Motor neuron (in vitro differentiated cells): ENCODE measurements around the gene RHOT1. TPM values are rescaled to one million over a fixed set of nuclear protein-coding genes. Genes with fewer than 3 reads are reported as not detected.
A peak's percentile ranks its signal among the peaks of the same experiment; 100 is the strongest.
"Not testable (repeated sequence)": the region's sequence is repeated elsewhere in the genome, so short reads cannot be mapped to it uniquely, and the experiment has no call there.

ENCODE experiments used
- ATAC-seq, 8 experiments: fragments of 200-7000 bp; cut with Tn5 transposase; replicated peaks in 6 of 8; 2 replicates each; pipeline ENCODE4 v1.8.0; 2021; ENCODE audit warnings: mild to moderate bottlenecking in 8 of 8, moderate library complexity in 8 of 8
- H3K27ac ChIP-seq, 2 donors: fragments of 250-450 bp; sonication (Bioruptor Pico); 2 replicates each; pipeline ENCODE4 v1.9.0; 2021; ENCODE audit warnings: antibody characterized with exemption in 2 of 2, mild to moderate bottlenecking in 2 of 2, moderate library complexity in 1 of 2
- H3K4me1 ChIP-seq, 2 donors: fragments of 250-450 bp; sonication (Bioruptor Pico); replicated peaks in 1 of 2; 2 replicates each; pipeline ENCODE4 v1.6.1; 2021; ENCODE audit warnings: antibody characterized with exemption in 2 of 2, mild to moderate bottlenecking in 2 of 2, moderate library complexity in 1 of 2
- H3K4me3 ChIP-seq, 5 donors: fragments of 250-450 bp; sonication (Bioruptor Pico); 2 replicates each; pipeline ENCODE4 v1.9.0; 2021; ENCODE audit warnings: antibody characterized with exemption in 5 of 5, mild to moderate bottlenecking in 5 of 5, moderate library complexity in 4 of 5
- WGBS, 10 experiments: fragments of 450-650 bp; shearing (Covaris generic); methylation state at CpG; one replicate each; pipeline ENCODE4 v1.0.0; 2022; 5-methylcytosine and 5-hydroxymethylcytosine counted together
- in situ Hi-C, 9 experiments: fragments of 400-800 bp; cut with MboI; loops; one replicate each; pipeline ENCODE4 v1.15.0; 2021; ENCODE audit warnings: low sequenced_read_pairs in 9 of 9, low pct_unique_long_range_greater_than_20kb in 2 of 9; ENCODE audit not compliant: unreplicated experiment in 9 of 9
- total RNA-seq, 8 experiments: library from RNA; unstranded; fragments of 300-600 nt; gene quantifications; 2 replicates each; pipeline versions ENCODE4 v1.2.3 to v1.2.4, GENCODE V29; 2022

Gene RHOT1
- total RNA-seq, 8 experiments from 2014 or later = 21.3 to 64.4 (median 52.9) TPM

DNA sequence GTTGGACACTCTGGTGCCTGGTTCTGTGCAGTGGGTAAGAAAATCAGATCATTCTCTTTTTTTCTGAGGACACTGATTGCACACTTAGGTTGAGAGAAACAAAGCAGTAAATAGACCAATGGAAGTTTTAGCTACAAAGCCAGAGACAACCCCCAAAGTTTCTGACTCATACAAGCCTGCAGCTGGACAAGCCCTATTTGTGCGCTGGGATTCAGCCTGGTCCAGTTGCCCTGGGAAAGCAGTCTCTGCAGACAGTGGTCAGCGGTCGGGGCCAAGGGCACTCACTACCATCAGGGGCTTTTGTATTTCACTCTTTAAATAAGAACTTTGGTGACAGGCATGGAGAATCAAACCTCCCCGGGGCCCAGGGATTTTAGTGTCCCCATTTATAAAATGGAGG lies 117.3 kb downstream of the RHOT1 start:
- no peak overlapping the region for H3K4me3 ChIP-seq

DNA sequence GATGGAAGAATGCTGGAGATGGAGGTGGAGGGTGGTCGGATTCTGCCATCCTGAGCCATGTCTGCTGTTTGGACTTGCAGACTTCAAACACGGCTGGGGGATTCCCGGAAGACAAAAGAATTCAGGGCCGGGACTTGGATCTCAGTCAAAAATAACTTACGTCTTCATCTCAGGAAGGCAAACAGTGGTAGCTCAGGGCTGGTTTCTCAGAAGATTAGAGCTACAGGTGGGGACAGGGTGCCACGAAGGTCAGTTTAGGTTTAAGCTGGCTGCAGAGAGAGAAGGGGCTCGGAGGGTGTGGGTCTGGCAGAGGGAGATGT lies 119.1 kb downstream of the RHOT1 start:
- H3K4me3 ChIP-seq = no peak overlapping the region
- H3K27ac ChIP-seq = no peak overlapping the region
- in situ Hi-C loops = no loop called here
- 26 to 80% (median 50%) methylated on average over 1 to 6 of the region's 7 CpGs; no CpG with 5 or more reads in 1 of the 10 experiments for WGBS, 10 experiments
- H3K4me1 ChIP-seq = peaks cover 60 to 64% of the 10 kb centered on the region in 2 donors
- no peak for ATAC-seq

More for the DNA sequence above, 117.3 kb downstream of the RHOT1 start:
- peak in 4 of 8 experiments; percentile 9 to 69 (median 42) for ATAC-seq
- WGBS, 10 experiments = 0 to 57% (median 23%) methylated on average over 1 to 4 of the region's 4 CpGs; no CpG with 5 or more reads in 3 of the 10 experiments
- in situ Hi-C loops = loop anchor here in 1 of 9 experiments (10.0 kb wide), 1 partner anchor 55 kb away; no protein-coding TSS in a partner anchor
- Histone ChIP-seq H3K4me1 (peaks cover 61 to 64% of the 10 kb centered on the region in 2 donors), H3K27ac (peak overlapping the region; percentile 3 to 88)

DNA sequence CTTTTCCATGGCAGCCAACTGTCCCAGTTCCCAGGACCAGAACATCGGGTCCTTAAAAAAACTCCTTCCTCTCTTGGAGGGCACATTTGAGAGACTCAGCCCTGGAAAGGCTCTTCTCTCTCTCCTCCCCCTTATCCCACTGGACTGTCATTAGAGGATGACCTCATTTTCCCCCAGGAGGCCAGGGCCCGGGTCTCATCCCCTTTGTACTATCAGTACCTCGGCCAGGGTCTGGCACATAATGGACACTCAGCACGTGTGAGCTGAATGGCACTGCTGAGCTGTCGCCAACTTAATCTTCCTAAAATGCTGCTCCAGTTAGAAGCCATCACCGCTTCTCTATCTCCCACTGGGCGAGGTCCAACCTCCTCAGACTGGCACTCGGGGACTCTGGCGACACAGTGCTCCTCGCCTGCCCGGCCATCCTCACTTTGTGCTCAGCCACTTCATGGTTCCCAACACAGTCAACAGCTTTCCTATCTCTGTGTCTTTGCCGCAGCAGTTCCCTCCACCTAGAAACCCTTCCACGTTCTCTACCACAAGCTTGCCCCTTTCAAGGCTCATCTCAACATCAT lies 119.7 kb downstream of the RHOT1 start:
- ATAC-seq = no peak
- H3K4me1 ChIP-seq = peaks cover 54 to 57% of the 10 kb centered on the region in 2 donors
- in situ Hi-C loops = no loop called here
- no peak overlapping the region for H3K27ac ChIP-seq
- WGBS, 10 experiments = 33 to 90% (median 71%) methylated on average over 1 to 13 of the region's 13 CpGs
- H3K4me3 ChIP-seq = no peak overlapping the region

DNA sequence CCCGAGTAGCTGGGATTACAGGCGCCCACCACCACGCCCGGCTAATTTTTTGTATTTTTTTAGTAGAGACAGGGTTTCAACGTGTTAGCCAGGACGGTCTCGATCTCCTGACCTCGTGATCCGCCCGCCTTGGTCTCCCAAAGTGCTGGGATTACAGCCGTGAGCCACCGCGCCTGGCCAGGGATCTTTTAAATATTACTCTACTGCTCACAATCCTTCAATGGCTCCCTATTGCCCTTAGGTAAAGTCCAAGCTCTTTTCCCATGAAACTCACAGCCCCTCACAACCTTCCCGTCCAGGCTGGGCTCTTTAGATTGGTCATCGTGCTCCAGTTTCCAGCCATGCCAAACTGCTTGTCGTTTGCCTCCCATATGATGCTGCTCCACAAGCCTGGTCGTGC lies 121.2 kb downstream of the RHOT1 start:
- peaks cover 45 to 52% of the 10 kb centered on the region in 2 donors for H3K4me1 ChIP-seq

DNA sequence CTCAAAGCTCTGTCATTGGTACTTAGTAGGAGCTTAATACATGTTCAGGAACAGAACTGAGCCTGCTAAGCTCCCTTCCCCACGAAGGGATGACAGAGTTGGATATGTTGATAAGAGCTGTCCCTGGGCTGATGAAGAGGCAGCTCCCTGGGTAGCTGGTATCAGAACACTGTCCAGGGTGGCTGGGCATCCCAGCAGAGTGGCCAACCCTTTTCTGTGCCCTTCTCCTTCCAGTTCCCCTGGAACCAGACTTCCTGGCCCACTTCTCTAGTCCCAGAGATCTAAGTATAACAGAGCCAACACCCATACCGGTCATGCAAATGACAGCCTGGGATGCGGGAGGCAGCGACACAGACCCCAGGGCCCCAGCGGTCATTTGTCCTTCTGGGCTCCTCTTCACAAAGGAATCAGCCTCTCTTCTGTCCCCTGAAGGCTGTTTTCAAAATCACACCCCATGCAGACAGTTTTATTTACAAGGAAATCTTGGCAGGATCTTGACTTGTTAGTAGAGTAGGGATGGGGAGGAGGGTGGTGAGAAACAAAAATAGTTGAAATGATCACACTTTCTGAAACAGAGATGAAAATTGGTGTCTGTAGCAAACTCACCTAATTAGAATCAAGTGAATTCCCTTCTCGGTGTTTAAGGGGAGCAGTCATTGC lies 122.0 kb downstream of the RHOT1 start:
- in situ Hi-C loops = no loop called here
- Histone ChIP-seq H3K4me1 (peaks cover 39 to 49% of the 10 kb centered on the region in 2 donors), H3K4me3 (peak overlapping the region; percentile 57 to 74 (median 66)), H3K27ac (peak overlapping the region; percentile 77 to 92)
- WGBS, 10 experiments = 0 to 37% (median 13%) methylated on average over 1 to 5 of the region's 6 CpGs; no CpG with 5 or more reads in 3 of the 10 experiments
- ATAC-seq = peak; percentile 6 to 22 (median 16)

More for the DNA sequence above, 121.2 kb downstream of the RHOT1 start:
- WGBS, 10 experiments = 71 to 100% (median 95%) methylated on average over 1 to 13 of the region's 17 CpGs; no CpG with 5 or more reads in 2 of the 10 experiments
- peak overlapping the region in 1 of 2 donors; percentile 4 for H3K27ac ChIP-seq
- ATAC-seq, H3K4me3 ChIP-seq, in situ Hi-C loops: not testable (repeated sequence)

DNA sequence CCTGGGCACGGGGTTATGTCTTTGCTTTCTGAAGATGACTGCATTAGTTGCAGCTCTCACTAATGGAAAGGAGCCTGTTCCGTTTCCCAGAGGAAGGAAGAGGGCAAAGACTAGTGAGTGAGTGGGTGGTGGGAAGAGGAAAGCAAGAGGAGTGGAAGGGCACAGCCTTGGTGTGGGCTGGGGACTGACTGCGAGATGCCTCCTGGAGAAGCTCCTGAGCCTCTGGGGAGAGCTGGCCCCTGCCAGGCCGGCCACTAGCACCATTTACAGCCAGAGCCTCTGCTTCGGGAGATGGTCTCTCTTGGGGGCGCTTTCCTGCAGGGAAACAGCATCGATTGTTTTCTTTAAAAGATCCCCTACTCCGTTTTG lies 122.5 kb downstream of the RHOT1 start:
- in situ Hi-C loops = no loop called here
- Histone ChIP-seq H3K4me1 (peaks cover 34 to 43% of the 10 kb centered on the region in 2 donors), H3K27ac (peak overlapping the region; percentile 77 to 92), H3K4me3 (peak overlapping the region; percentile 57 to 74 (median 66))
- peak in 1 of 8 experiments; percentile 4 for ATAC-seq
- 0 to 30% (median 13%) methylated on average over 1 to 6 of the region's 8 CpGs; no CpG with 5 or more reads in 2 of the 10 experiments for WGBS, 10 experiments

DNA sequence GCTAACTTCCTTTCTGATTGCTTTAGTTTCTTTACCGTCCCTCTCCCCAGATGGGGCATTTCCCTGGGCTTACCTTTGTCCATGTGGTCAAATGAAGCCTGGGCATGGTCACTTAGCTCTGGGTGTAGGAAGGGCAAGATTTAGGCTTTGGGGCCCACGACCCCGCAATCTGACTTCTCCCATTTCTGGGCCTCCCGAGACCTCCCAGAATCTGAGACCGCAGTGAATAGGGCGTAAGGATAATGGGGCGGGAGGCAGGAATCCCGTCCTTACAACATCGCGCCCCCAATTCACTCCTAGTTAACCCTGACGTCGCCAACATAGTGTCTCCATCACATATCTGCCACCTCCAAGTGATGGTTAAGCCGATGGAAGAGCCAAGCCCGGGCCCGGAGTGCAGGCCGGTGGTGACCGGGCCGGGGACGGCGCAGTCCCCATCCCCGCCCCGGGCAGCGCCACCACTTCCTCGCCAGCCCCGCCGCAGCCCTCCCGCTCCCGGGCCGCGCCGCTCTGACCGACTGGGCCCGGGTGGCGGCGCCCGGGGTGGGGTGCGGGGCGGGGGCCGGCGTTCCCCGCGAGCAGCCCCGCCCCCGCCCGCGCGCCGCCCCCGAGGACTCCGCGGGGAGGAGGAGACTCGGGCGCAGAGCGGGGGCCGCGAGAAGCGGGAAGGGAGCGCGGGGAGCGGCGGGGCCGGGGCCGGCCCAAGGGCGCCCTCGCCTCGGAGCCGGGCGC lies 123.1 kb downstream of the RHOT1 start, which contains the start of gene RHBDL3:
Gene RHBDL3 (plus strand): TSS at position 641 of the 732 bp plus-strand sequence. CDS start 358 bp downstream, outside the sequence.
- ATAC-seq = peak; percentile 46 to 74 (median 50)
- Histone ChIP-seq H3K4me3 (peak within 1 kb of the TSS; percentile 57 to 74 (median 66)), H3K4me1 (peaks cover 29 to 40% of the 10 kb centered on the region in 2 donors), H3K27ac (peak within 1 kb of the TSS; percentile 77 to 92)
- 0 to 37% (median 0%) methylated on average over 1 to 5 of the region's 68 CpGs; no CpG with 5 or more reads in 4 of the 10 experiments for WGBS, 10 experiments
- in situ Hi-C loops = no loop called here

DNA sequence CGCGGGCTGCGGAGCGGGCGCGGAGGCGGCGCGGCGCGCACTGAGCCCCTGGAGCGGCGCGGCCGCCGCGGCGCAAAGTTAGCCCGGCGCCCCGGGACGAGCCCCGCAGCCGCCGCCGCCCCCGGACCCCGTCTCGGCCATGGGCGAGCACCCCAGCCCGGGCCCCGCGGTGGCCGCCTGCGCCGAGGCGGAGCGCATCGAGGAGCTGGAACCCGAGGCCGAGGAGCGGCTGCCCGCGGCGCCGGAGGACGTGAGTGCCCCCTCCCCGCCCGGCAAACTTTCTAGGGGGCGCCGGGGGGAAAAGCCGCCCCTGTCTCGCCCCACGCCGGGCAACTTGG lies 123.7 kb downstream of the RHOT1 start:
- ATAC-seq = peak in 4 of 8 experiments; percentile 9
- 0% methylated on average over 3 of the region's 55 CpGs; no CpG with 5 or more reads in 9 of the 10 experiments for WGBS, 10 experiments

DNA sequence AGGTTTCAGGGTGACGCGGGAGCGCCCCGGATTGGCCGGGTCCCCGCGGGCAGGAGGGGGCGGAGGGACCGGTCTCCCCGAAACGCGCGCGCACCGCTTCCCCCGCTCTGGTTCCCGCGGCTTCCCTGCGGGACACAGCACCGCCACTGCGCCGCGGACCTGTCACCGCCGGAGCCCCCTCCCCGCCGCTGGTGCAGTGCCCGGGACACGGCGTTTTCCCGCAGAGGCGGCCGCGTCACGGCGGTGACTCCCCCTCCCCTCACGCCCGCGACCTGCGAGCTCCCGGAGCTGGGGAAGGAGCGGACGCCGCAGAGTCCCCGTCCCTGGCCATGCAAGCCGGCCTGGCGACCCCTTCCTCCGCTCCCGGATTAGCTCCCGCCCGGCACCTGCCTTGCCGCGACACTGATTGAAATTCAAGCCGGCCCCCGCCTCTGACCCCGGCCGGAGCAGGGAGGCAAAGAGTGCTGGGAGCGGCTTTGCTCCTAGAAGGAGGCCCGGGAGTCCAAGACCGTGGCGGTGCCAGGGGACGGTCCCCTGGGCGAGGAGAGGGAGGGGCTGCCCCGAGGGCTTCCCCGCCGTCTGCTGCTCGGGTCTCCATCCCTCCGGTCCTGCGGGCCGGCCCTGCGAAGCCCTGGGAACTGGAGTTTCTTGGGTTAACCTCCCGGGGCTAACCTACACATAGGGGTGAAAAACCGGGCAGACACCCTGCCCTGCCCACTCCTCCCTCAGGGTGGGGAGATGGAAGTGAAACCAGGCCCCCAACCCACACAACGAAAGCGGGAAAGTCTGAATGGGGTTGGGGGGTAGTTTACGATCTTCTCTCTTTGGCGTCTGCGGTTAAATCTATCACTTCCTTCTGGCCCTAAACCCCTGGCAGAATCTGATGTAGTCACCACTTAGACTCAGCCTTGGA lies 124.3 kb downstream of the RHOT1 start:
- ATAC-seq = peak; percentile 1 to 39 (median 27)
- Histone ChIP-seq H3K4me3 (peak overlapping the region; percentile 57 to 74 (median 66)), H3K27ac (peak overlapping the region; percentile 77 to 92), H3K4me1 (peaks cover 28 to 34% of the 10 kb centered on the region in 2 donors)
- 0 to 4% (median 0%) methylated on average over 1 to 16 of the region's 78 CpGs; no CpG with 5 or more reads in 7 of the 10 experiments for WGBS, 10 experiments
- in situ Hi-C loops = no loop called here

More for the DNA sequence above, 123.7 kb downstream of the RHOT1 start:
- H3K4me3 ChIP-seq = peak overlapping the region; percentile 57 to 74 (median 66)
- peak overlapping the region; percentile 77 to 92 for H3K27ac ChIP-seq
- in situ Hi-C loops = no loop called here
- peaks cover 29 to 40% of the 10 kb centered on the region in 2 donors for H3K4me1 ChIP-seq

DNA sequence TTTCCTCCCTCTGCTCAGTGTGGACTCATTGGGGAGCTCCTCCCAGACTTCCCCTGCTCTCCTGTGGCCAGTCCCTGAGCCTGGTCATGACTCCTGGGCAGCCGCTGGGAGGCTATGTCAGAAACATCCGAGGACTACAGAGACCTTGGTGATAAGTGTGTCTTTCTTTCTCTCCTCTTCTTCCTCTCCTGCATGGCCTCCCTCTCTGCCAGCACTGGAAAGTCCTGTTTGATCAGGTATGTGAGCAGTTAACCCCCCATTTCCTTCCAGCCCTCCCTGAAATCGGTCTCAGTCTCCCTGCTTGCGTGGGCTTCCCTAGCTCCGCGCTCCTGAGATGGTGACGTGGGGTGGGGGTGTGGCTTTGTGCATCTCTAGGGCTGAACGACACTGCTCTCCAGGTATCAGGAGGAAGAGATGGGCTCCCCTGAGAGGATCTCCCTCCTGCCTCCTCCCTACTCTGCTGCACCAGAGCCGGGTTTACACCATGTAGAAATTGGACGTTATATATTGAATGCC lies 125.4 kb downstream of the RHOT1 start:
- Histone ChIP-seq H3K27ac (peak overlapping the region; percentile 66 to 92), H3K4me1 (peaks cover 30 to 36% of the 10 kb centered on the region in 2 donors), H3K4me3 (peak overlapping the region; percentile 57 to 74 (median 66))
- 0 to 83% (median 5%) methylated on average over 1 to 9 of the region's 10 CpGs; no CpG with 5 or more reads in 3 of the 10 experiments for WGBS, 10 experiments
- peak in 7 of 8 experiments; percentile 12 to 81 (median 70) for ATAC-seq
- in situ Hi-C loops = no loop called here

DNA sequence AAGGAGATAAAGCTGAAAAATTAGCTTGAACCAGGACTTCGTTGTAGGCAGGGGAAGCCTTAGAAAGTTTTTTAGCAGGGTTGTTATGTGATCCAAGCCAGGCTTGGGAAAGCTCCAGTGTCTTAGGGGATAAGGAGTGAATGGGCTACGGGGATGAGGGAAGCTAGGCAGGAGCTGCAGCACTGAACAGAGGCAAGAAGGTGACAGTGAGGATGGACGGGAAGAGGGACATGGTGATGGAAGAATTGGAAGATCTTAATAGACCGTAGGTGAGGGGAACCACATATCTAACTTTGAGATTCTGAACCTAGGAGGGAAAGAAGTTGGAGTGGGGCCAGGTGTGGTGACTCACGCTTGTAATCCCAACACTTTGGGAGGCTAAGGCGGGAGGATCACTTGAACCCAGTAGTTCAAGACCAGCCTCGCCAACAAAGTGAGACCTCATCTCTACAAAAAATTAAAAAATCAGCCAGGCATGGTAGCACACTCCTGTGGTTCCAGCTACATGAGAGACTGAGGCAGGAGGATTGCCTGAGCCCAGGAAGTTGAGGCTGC lies 126.5 kb downstream of the RHOT1 start:
- WGBS, 10 experiments = 63 to 92% (median 80%) methylated on average over 1 to 6 of the region's 7 CpGs; no CpG with 5 or more reads in 1 of the 10 experiments
- in situ Hi-C loops = no loop called here
- no peak overlapping the region for H3K27ac ChIP-seq
- peaks cover 35 to 44% of the 10 kb centered on the region in 2 donors for H3K4me1 ChIP-seq
- ATAC-seq = no peak
- H3K4me3 ChIP-seq = no peak overlapping the region
